ENCODE results near the gene IGSF23. TPM values are rescaled to one million over a fixed set of nuclear protein-coding genes. Genes with fewer than 3 reads are reported as not detected.

Gene IGSF23
- total RNA-seq, 4 donors from 2014 or later = not detected

DNA sequence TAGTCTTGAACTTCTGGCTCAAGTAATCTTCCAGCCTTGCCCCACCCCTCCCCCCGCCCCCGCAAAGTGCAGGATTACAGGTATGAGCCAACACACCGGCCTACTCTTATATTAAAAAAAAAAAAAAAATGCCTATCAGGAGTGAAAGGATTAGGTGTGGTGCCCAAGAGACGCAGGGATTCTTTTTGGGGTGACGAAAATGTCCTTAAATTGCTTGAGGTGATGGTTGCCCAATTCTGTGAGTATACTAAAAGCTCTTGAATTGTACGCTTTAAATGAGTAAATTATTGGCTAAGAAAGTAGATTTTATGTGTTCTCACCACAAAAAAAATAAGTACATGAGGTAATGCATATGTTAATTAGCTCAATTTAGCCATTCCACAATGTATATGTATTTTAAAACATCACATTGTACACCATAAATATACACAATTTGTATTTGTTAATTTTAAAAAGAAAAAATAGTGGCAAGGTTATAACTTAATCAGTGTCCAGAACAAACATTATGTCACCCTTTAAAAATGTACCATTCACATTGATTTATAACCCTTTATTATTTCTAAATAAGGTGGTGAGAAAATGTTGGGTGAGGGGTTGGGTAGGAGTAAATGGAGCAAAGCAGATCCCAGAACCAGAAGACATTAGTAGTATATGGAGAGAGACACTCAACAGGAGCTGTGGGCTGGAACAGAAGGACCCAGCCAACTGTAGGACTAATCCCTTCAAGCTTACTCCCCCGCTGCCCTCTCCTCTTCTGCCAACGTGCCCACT, 3.9 kb downstream of the IGSF23 start:
- Histone ChIP-seq H3K36me3 (no peaks in the 10 kb centered on the region), H3K27ac (no peak overlapping the region), H3K4me3 (no peak overlapping the region), H3K4me1 (no peaks in the 10 kb centered on the region), H3K9me3 (no peaks in the 10 kb centered on the region), H3K27me3 (no peaks in the 10 kb centered on the region)
- intact Hi-C loops (cut with DNase I; ENCODE audit: low total_unique reads) = no loop called here
- ATAC-seq = no peak
- in situ Hi-C loops (cut with MboI; ENCODE audit: low sequenced_read_pairs in 4 of 4) = no loop called here
- no peak for DNase-seq
- TF ChIP-seq POLR2A (IDR thresholded peaks at IDR 0.05) (no peak), CTCF (IDR thresholded peaks at IDR 0.05 in 4 of 5, conservative IDR thresholded peaks at IDR 0.05 in 1 of 5) (no peak)

DNA sequence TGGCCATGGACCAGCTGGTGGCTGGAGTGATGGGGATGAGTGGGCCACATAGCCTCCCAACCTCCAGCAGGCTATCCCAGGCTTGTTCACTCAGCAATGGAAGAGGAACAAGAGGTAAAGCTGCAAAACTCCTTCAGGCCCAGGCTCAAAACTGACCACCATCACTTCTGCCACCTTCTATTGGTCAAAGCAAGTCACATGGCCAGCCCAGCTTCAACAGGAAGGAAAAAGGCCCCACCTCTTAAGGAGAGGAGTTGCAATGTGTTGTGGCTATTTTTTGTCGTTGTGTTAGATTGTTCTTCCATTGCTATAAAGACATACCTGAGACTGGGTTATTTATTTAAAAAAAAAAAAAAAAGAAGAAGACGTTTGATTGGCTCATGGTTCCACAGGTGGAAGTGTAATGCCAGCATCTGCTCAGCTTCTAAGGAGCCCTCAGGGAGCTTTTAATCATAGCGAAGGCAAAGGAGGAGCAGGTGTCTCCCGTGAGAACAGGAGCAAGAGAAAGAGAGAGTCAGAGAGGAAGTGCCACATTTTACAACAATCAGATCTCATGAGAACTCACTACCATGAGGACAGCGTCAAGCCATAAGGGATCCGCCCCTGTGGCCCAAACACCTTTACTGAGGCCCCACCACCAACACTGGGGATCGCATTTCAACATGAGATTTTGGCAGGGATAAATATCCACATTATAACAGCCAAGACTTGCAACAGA, 5.4 kb downstream of the IGSF23 start:
- Histone ChIP-seq H3K4me1 (no peaks in the 10 kb centered on the region), H3K4me3 (no peak overlapping the region), H3K27ac (no peak overlapping the region), H3K36me3 (no peaks in the 10 kb centered on the region), H3K27me3 (no peaks in the 10 kb centered on the region), H3K9me3 (no peaks in the 10 kb centered on the region)
- no peak for DNase-seq
- intact Hi-C loops (cut with DNase I; ENCODE audit: low total_unique reads) (no loop called here), in situ Hi-C loops (cut with MboI; ENCODE audit: low sequenced_read_pairs in 4 of 4) (no loop called here)
- TF ChIP-seq POLR2A (IDR thresholded peaks at IDR 0.05) (no peak), CTCF (IDR thresholded peaks at IDR 0.05 in 4 of 5, conservative IDR thresholded peaks at IDR 0.05 in 1 of 5) (no peak)
- no peak for ATAC-seq

DNA sequence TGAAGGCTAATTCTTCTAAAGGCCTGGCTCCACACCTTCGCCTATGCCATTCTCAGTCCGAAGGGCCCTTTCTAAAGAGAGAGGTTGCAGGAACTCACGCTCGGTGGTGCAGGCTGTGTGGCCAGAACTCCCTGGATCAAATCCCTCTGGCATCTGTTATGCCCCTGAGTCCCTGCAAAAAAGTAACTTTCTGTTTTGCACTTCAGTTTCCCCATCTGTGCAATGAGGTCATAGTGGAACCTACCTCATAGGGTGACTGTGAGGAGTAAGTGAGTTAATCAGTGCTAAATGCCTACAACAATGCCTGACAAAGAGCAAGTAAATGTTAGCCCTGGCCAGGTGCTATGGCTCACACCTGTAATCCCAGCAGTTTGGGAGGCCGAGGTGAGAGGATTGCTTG, 7.3 kb downstream of the IGSF23 start:
- no peak for TF ChIP-seq POLR2A (IDR thresholded peaks at IDR 0.05)
- TF ChIP-seq CTCF (IDR thresholded peaks at IDR 0.05 in 4 of 5, conservative IDR thresholded peaks at IDR 0.05 in 1 of 5) = no peak
- ATAC-seq (no peak), DNase-seq (no peak)
- Histone ChIP-seq H3K4me3 (no peak overlapping the region), H3K9me3 (no peaks in the 10 kb centered on the region), H3K27ac (no peak overlapping the region), H3K27me3 (no peaks in the 10 kb centered on the region), H3K36me3 (no peaks in the 10 kb centered on the region), H3K4me1 (no peaks in the 10 kb centered on the region)
- in situ Hi-C loops (cut with MboI; ENCODE audit: low sequenced_read_pairs in 4 of 4) (no loop called here), intact Hi-C loops (cut with DNase I; ENCODE audit: low total_unique reads) (no loop called here)

GRCh38 chr19:44621367-44621766, 8.0 kb downstream of the IGSF23 start:
- Histone ChIP-seq H3K27me3 (no peaks in the 10 kb centered on the region), H3K36me3 (no peaks in the 10 kb centered on the region), H3K27ac (no peak overlapping the region), H3K9me3 (no peaks in the 10 kb centered on the region), H3K4me3 (no peak overlapping the region), H3K4me1 (no peaks in the 10 kb centered on the region)
- no peak for ATAC-seq
- intact Hi-C loops (cut with DNase I; ENCODE audit: low total_unique reads) = no loop called here
- no peak for DNase-seq
- in situ Hi-C loops (cut with MboI; ENCODE audit: low sequenced_read_pairs in 4 of 4) = no loop called here
- TF ChIP-seq CTCF (IDR thresholded peaks at IDR 0.05 in 4 of 5, conservative IDR thresholded peaks at IDR 0.05 in 1 of 5) (no peak), POLR2A (IDR thresholded peaks at IDR 0.05) (no peak)

Data from gastrocnemius medialis (tissue), 4 donors.